Measurements from ENCODE around the gene TEAD2. TPM values are rescaled to one million over a fixed set of nuclear protein-coding genes. Genes with fewer than 3 reads are reported as not detected.

The TEAD2 gene
- total and polyA plus RNA-seq, 9 of the 15 experiments (the other 6 are each of a cell fraction or from before 2014, with no cell fraction given) = 1.6 to 27.0 (median 13.9) TPM

DNA sequence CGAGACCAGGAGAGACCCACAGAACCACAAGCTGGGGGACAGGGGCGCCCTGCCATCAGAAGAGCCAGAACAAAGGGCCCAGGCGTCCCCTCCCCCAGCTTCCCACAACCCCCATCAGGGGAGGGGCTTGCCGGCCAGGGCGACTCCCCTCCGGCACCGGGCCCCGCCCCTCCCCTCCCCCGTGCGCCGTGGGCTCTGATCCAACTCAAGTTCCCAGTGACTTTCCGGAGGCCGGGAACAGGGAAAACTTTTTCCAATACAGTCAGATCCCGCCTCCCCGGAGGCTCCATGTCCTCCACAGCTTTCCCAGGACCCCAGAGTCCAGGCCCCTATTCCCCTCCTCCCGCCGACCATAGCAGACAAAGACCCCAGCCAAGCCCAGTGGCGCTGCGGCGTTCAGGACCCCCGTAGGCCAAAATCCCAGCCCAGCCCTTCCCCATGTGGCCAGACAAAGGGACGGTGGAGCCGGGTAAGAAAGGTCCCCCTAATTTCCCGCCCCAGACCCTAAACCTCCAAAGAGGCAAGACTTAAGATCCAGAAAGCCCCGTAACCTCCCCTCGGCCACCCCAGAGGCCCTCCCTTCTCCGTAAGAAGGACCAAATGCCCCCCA, 673 bp downstream of the TEAD2 start (continued):
- TF ChIP-seq JUND (IDR thresholded peaks at IDR 0.05; ENCODE audit: borderline replicate concordance, low read depth, low read length) (peak; percentile 20; the same call in 1 of the 2 replicates), JUND (tag; IDR thresholded peaks at IDR 0.05; ENCODE audit: borderline replicate concordance, low read depth, low read length) (no peak), SRSF7 (optimal IDR thresholded peaks at IDR 0.05; ENCODE audit: low read depth, low read length) (no peak), PRPF4 (IDR thresholded peaks at IDR 0.05; ENCODE audit: insufficient read depth, low read depth, low read length, poor library complexity, severe bottlenecking) (peak; percentile 66), ZNF274 (IDR thresholded peaks at IDR 0.05; ENCODE audit: borderline replicate concordance, low read depth, low read length) (no peak), RCOR1 (IDR thresholded peaks at IDR 0.05; ENCODE audit: borderline replicate concordance in 1 of 2, low read depth in 2 of 2, low read length in 2 of 2) (no peak), RBM22 (IDR thresholded peaks at IDR 0.05; ENCODE audit: low read depth, low read length, poor library complexity, severe bottlenecking) (no peak), ZKSCAN8 (CRISPR knock-in tag; IDR thresholded peaks at IDR 0.05) (no peak)
- TF ChIP-seq, protein P1, sequence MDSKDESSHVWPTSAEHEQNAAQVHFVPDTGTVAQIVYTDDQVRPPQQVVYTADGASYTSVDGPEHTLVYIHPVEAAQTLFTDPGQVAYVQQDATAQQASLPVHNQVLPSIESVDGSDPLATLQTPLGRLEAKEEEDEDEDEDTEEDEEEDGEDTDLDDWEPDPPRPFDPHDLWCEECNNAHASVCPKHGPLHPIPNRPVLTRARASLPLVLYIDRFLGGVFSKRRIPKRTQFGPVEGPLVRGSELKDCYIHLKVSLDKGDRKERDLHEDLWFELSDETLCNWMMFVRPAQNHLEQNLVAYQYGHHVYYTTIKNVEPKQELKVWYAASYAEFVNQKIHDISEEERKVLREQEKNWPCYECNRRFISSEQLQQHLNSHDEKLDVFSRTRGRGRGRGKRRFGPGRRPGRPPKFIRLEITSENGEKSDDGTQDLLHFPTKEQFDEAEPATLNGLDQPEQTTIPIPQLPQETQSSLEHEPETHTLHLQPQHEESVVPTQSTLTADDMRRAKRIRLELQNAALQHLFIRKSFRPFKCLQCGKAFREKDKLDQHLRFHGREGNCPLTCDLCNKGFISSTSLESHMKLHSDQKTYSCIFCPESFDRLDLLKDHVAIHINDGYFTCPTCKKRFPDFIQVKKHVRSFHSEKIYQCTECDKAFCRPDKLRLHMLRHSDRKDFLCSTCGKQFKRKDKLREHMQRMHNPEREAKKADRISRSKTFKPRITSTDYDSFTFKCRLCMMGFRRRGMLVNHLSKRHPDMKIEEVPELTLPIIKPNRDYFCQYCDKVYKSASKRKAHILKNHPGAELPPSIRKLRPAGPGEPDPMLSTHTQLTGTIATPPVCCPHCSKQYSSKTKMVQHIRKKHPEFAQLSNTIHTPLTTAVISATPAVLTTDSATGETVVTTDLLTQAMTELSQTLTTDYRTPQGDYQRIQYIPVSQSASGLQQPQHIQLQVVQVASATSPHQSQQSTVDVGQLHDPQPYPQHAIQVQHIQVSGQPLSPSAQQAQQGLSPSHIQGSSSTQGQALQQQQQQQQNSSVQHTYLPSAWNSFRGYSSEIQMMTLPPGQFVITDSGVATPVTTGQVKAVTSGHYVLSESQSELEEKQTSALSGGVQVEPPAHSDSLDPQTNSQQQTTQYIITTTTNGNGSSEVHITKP (IDR thresholded peaks at IDR 0.05; ENCODE audit: partially characterized antibody) = no peak
- TF ChIP-seq, protein P2, sequence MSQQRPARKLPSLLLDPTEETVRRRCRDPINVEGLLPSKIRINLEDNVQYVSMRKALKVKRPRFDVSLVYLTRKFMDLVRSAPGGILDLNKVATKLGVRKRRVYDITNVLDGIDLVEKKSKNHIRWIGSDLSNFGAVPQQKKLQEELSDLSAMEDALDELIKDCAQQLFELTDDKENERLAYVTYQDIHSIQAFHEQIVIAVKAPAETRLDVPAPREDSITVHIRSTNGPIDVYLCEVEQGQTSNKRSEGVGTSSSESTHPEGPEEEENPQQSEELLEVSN (IDR thresholded peaks at IDR 0.05; ENCODE audit: borderline replicate concordance in 1 of 2, extremely low read depth in 1 of 2, insufficient read depth in 1 of 2, insufficient read length in 1 of 2, low read depth in 1 of 2, low read length in 1 of 2, poor library complexity in 1 of 2, severe bottlenecking in 1 of 2) = no peak
- TF ChIP-seq, protein P3, sequence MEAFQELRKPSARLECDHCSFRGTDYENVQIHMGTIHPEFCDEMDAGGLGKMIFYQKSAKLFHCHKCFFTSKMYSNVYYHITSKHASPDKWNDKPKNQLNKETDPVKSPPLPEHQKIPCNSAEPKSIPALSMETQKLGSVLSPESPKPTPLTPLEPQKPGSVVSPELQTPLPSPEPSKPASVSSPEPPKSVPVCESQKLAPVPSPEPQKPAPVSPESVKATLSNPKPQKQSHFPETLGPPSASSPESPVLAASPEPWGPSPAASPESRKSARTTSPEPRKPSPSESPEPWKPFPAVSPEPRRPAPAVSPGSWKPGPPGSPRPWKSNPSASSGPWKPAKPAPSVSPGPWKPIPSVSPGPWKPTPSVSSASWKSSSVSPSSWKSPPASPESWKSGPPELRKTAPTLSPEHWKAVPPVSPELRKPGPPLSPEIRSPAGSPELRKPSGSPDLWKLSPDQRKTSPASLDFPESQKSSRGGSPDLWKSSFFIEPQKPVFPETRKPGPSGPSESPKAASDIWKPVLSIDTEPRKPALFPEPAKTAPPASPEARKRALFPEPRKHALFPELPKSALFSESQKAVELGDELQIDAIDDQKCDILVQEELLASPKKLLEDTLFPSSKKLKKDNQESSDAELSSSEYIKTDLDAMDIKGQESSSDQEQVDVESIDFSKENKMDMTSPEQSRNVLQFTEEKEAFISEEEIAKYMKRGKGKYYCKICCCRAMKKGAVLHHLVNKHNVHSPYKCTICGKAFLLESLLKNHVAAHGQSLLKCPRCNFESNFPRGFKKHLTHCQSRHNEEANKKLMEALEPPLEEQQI (IDR thresholded peaks at IDR 0.05) = no peak
- TF ChIP-seq, protein P4, sequence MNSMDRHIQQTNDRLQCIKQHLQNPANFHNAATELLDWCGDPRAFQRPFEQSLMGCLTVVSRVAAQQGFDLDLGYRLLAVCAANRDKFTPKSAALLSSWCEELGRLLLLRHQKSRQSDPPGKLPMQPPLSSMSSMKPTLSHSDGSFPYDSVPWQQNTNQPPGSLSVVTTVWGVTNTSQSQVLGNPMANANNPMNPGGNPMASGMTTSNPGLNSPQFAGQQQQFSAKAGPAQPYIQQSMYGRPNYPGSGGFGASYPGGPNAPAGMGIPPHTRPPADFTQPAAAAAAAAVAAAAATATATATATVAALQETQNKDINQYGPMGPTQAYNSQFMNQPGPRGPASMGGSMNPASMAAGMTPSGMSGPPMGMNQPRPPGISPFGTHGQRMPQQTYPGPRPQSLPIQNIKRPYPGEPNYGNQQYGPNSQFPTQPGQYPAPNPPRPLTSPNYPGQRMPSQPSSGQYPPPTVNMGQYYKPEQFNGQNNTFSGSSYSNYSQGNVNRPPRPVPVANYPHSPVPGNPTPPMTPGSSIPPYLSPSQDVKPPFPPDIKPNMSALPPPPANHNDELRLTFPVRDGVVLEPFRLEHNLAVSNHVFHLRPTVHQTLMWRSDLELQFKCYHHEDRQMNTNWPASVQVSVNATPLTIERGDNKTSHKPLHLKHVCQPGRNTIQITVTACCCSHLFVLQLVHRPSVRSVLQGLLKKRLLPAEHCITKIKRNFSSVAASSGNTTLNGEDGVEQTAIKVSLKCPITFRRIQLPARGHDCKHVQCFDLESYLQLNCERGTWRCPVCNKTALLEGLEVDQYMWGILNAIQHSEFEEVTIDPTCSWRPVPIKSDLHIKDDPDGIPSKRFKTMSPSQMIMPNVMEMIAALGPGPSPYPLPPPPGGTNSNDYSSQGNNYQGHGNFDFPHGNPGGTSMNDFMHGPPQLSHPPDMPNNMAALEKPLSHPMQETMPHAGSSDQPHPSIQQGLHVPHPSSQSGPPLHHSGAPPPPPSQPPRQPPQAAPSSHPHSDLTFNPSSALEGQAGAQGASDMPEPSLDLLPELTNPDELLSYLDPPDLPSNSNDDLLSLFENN (IDR thresholded peaks at IDR 0.05; ENCODE audit: low read depth in 2 of 2, low read length in 2 of 2) = no peak

Measured in K562 (cell line).